ENCODE results near the gene TBC1D22A. TPM values are rescaled to one million over a fixed set of nuclear protein-coding genes. Genes with fewer than 3 reads are reported as not detected.

The TBC1D22A gene
- total and polyA plus RNA-seq, 8 donors = 14.4 to 33.5 (median 15.7) TPM

- intact Hi-C loops (cut with DNase I) = no loop called here
- Histone ChIP-seq H3K9me3 (no peaks in the 10 kb centered on the region), H3K4me1 (peaks cover 0 to 3% of the 10 kb centered on the region in 2 donors), H3K27me3 (no peaks in the 10 kb centered on the region), H3K4me3 (no peak overlapping the region), H3K27ac (no peak overlapping the region), H3K36me3 (peaks cover 0 to 14% of the 10 kb centered on the region in 2 donors)
- ATAC-seq (no peak), DNase-seq (no peak)
- no peak for TF ChIP-seq CTCF (IDR thresholded peaks at IDR 0.05)
These were observed 199.3 kb downstream of the TBC1D22A start for GRCh38 chr22:46961591-46962295.

GRCh38 chr22:46962406-46962805 is 200.0 kb downstream of the TBC1D22A start:
- Histone ChIP-seq H3K4me1 (peaks cover 0 to 3% of the 10 kb centered on the region in 2 donors), H3K36me3 (peaks cover 0 to 7% of the 10 kb centered on the region in 2 donors), H3K27me3 (no peaks in the 10 kb centered on the region), H3K27ac (no peak overlapping the region), H3K4me3 (no peak overlapping the region), H3K9me3 (no peaks in the 10 kb centered on the region)
- ATAC-seq = no peak
- TF ChIP-seq CTCF (IDR thresholded peaks at IDR 0.05) = no peak
- no peak for DNase-seq
- intact Hi-C loops (cut with DNase I) = no loop called here

GRCh38 chr22:46963672-46964545 is 201.5 kb downstream of the TBC1D22A start:
- intact Hi-C loops (cut with DNase I) = no loop called here
- Histone ChIP-seq H3K27me3 (no peaks in the 10 kb centered on the region), H3K36me3 (no peaks in the 10 kb centered on the region), H3K4me1 (peaks cover 0 to 3% of the 10 kb centered on the region in 2 donors), H3K27ac (no peak overlapping the region), H3K4me3 (no peak overlapping the region), H3K9me3 (no peaks in the 10 kb centered on the region)
- TF ChIP-seq CTCF (IDR thresholded peaks at IDR 0.05) = no peak
- DNase-seq (no peak), ATAC-seq (no peak)

- peaks cover 0 to 3% of the 10 kb centered on the region in 2 donors for H3K4me1 ChIP-seq
These were observed 202.5 kb downstream of the TBC1D22A start for GRCh38 chr22:46964773-46965550.

More at GRCh38 chr22:46964773-46965550, 202.5 kb downstream of the TBC1D22A start:
- ATAC-seq (no peak), DNase-seq (no peak)
- Histone ChIP-seq H3K36me3 (no peaks in the 10 kb centered on the region), H3K27ac (no peak overlapping the region), H3K4me3 (no peak overlapping the region), H3K9me3 (no peaks in the 10 kb centered on the region), H3K27me3 (no peaks in the 10 kb centered on the region)
- no peak for TF ChIP-seq CTCF (IDR thresholded peaks at IDR 0.05)
- intact Hi-C loops (cut with DNase I) = no loop called here

Data from left lung (tissue), 10 donors.